Measurements from ENCODE around the gene NR1D1. TPM values are rescaled to one million over a fixed set of nuclear protein-coding genes. Genes with fewer than 3 reads are reported as not detected.
A peak's percentile ranks its signal among the peaks of the same experiment; 100 is the strongest.

The NR1D1 gene
- polyA plus RNA-seq, 1 of the 3 experiments (the other 2 are of a cell fraction) = 6.5 TPM

- Histone ChIP-seq H3K9me2 (no peaks in the 10 kb centered on the region), H3K9ac (peak overlapping the region; percentile 53), H4K20me1 (ENCODE audit: insufficient read depth) (no peaks in the 10 kb centered on the region), H3K27me3 (ENCODE audit: insufficient read depth) (no peaks in the 10 kb centered on the region), H3F3A (replicated peaks; ENCODE audit: insufficient read depth) (peaks cover 50% of the 10 kb centered on the region), H2AFZ (ENCODE audit: low read depth) (peak overlapping the region; percentile 56; the same call in 1 of the 2 replicates), H3K4me2 (peak overlapping the region; percentile 75), H3K27ac (ENCODE audit: low read depth in 2 of 2, low read length in 1 of 2) (peak overlapping the region; percentile 82 to 86), H3K4me3 (ENCODE audit: low read depth in 2 of 2, low read length in 1 of 2) (peak overlapping the region in 1 of 2 experiments; percentile 3; a peak in 1 of 4 replicates), H3K36me3 (replicated peaks in 1 of 2; ENCODE audit: control insufficient read depth in 1 of 2, insufficient read depth in 2 of 2, low read length in 1 of 2) (no peaks in the 10 kb centered on the region), H3K4me1 (ENCODE audit: control insufficient read depth in 1 of 2, insufficient read depth in 2 of 2, low read depth in 1 of 2, low read length in 1 of 2) (peaks cover 37 to 41% of the 10 kb centered on the region in 2 experiments), H3K79me2 (ENCODE audit: insufficient read depth) (no peaks in the 10 kb centered on the region), H3K9me3 (no peaks in the 10 kb centered on the region)
- WGBS (ENCODE audit: low lambda C conversion rate) = 50% methylated on average over 5 of the region's 5 CpGs
- ChIA-PET POLR2A (interaction anchor here (0.7 to 5.0 kb wide), 11 partner anchors 9 to 133 kb away, joined by 3 to 25 read pairs (median 6); partner anchors contain the start of genes CASC3, MSL1, NR1D1 and PSMD3), CTCF (interaction anchor here (0.9 to 6.5 kb wide), 25 partner anchors 9 to 177 kb away, joined by 3 to 100 read pairs (median 11); partner anchors contain the start of genes CASC3, CSF3, MED24 and NR1D1)
- no peak for TF ChIP-seq YY1 (IDR thresholded peaks at IDR 0.05; ENCODE audit: low read depth)
- TF ChIP-seq TCF12 (IDR thresholded peaks at IDR 0.05) = no peak
- TF ChIP-seq MAX (IDR thresholded peaks at IDR 0.05; ENCODE audit: low read depth) = no peak
- no peak for TF ChIP-seq NFIC (IDR thresholded peaks at IDR 0.05; ENCODE audit: borderline replicate concordance)
- TF ChIP-seq ELF1 (IDR thresholded peaks at IDR 0.05) = no peak
- no peak for TF ChIP-seq SMC3 (IDR thresholded peaks at IDR 0.05; ENCODE audit: low read depth, low read length)
- no peak for TF ChIP-seq TAF1 (IDR thresholded peaks at IDR 0.05; ENCODE audit: borderline replicate concordance, low read depth, low read length)
- no peak for DNase-seq
Measured at GRCh38 chr17:40113907-40114245, 13.5 kb upstream of the NR1D1 start.

- no peaks in the 10 kb centered on the region for H3K27me3 ChIP-seq (ENCODE audit: insufficient read depth)
- no peaks in the 10 kb centered on the region for H4K20me1 ChIP-seq (ENCODE audit: insufficient read depth)
- peak overlapping the region; percentile 82 to 86 for H3K27ac ChIP-seq (ENCODE audit: low read depth in 2 of 2, low read length in 1 of 2)
- peak overlapping the region; percentile 44 to 48 for H3K4me3 ChIP-seq (ENCODE audit: low read depth in 2 of 2, low read length in 1 of 2)
- 4% methylated on average over 17 of the region's 17 CpGs for WGBS (ENCODE audit: low lambda C conversion rate)
- H3K4me2 ChIP-seq = peak overlapping the region; percentile 75
- peaks cover 50% of the 10 kb centered on the region for H3F3A ChIP-seq (replicated peaks; ENCODE audit: insufficient read depth)
- peak overlapping the region; percentile 53 for H3K9ac ChIP-seq
- H3K79me2 ChIP-seq (ENCODE audit: insufficient read depth) = no peaks in the 10 kb centered on the region
- no peaks in the 10 kb centered on the region for H3K36me3 ChIP-seq (replicated peaks in 1 of 2; ENCODE audit: control insufficient read depth in 1 of 2, insufficient read depth in 2 of 2, low read length in 1 of 2)
- H3K9me2 ChIP-seq = no peaks in the 10 kb centered on the region
- POLR2A ChIA-PET = interaction anchor here (0.5 to 5.0 kb wide), 14 partner anchors 9 to 429 kb away, joined by 3 to 25 read pairs (median 4); partner anchors contain the start of genes CASC3, MED24, MSL1 and NR1D1
- DNase-seq = peak; percentile 90
- no peaks in the 10 kb centered on the region for H3K9me3 ChIP-seq
- CTCF ChIA-PET = interaction anchor here (0.9 to 6.5 kb wide), 41 partner anchors 8 to 183 kb away, joined by 3 to 100 read pairs (median 8); partner anchors contain the start of genes CASC3, CSF3, MED24 and MSL1
- peak overlapping the region; percentile 59; the same call in 1 of the 2 replicates for H2AFZ ChIP-seq (ENCODE audit: low read depth)
- peaks cover 37 to 41% of the 10 kb centered on the region in 2 experiments for H3K4me1 ChIP-seq (ENCODE audit: control insufficient read depth in 1 of 2, insufficient read depth in 2 of 2, low read depth in 1 of 2, low read length in 1 of 2)
- no peak for TF ChIP-seq TEAD4 (IDR thresholded peaks at IDR 0.05; ENCODE audit: borderline replicate concordance, insufficient read depth)
- TF ChIP-seq USF1 (IDR thresholded peaks at IDR 0.05; ENCODE audit: borderline replicate concordance, low read depth) = peak; percentile 95
- TF ChIP-seq ZBTB33 (IDR thresholded peaks at IDR 0.05; ENCODE audit: borderline replicate concordance, low read depth) = no peak
- TF ChIP-seq PBX3 (IDR thresholded peaks at IDR 0.05) = no peak
- no peak; the same call in 1 of the 2 replicates for TF ChIP-seq GABPA (IDR thresholded peaks at IDR 0.05; ENCODE audit: low read depth)
- no peak for TF ChIP-seq RXRA (IDR thresholded peaks at IDR 0.05; ENCODE audit: borderline replicate concordance, low read depth)
- no peak for TF ChIP-seq RFX5 (IDR thresholded peaks at IDR 0.05; ENCODE audit: low read length)
- TF ChIP-seq FOXJ3 (CRISPR knock-in tag; IDR thresholded peaks at IDR 0.05) = no peak
- peak; percentile 99 for TF ChIP-seq MAX (IDR thresholded peaks at IDR 0.05; ENCODE audit: low read depth)
- TF ChIP-seq YY1 (IDR thresholded peaks at IDR 0.05; ENCODE audit: low read depth) = no peak
- TF ChIP-seq FOXM1 (IDR thresholded peaks at IDR 0.05; ENCODE audit: low read depth) = no peak
- TF ChIP-seq RAD21 (IDR thresholded peaks at IDR 0.05; ENCODE audit: low read length) = peak; percentile 88
- peak; percentile 78 for TF ChIP-seq USF2 (IDR thresholded peaks at IDR 0.05; ENCODE audit: borderline replicate concordance, low read depth, low read length)
- no peak for TF ChIP-seq EZH2phosphoT487 (IDR thresholded peaks at IDR 0.05; ENCODE audit: borderline replicate concordance, low read depth)
- no peak for TF ChIP-seq JUND (IDR thresholded peaks at IDR 0.05)
- peak; percentile 51; the same call in 1 of the 2 replicates for TF ChIP-seq TCF12 (IDR thresholded peaks at IDR 0.05)
- TF ChIP-seq CHD2 (IDR thresholded peaks at IDR 0.05; ENCODE audit: low read length, partially characterized antibody) = no peak
- no peak for TF ChIP-seq MEF2A (IDR thresholded peaks at IDR 0.05; ENCODE audit: borderline replicate concordance, low read depth)
Measured at GRCh38 chr17:40113110-40113906, 12.9 kb upstream of the NR1D1 start.
